HG03039 (cell line): Measurements from ENCODE around the gene LRRC7.

Experiments used
- ATAC-seq: cut with Tn5 transposase; IDR thresholded peaks from one replicate; pipeline ENCODE4 v1.9.1; 2021; ENCODE audit warnings: mild to moderate bottlenecking, moderate library complexity; ENCODE audit not compliant: unreplicated experiment

LRRC7 gene

GRCh38 chr1:69567652-69568420 lies at the start of gene LRRC7:
Gene LRRC7 (plus strand): TSS chr1:69567922. CDS start chr1:69568640, 718 bp downstream.
- ATAC-seq, result no peak

GRCh38 chr1:69519006-69519405 lies 48.7 kb upstream of the LRRC7 start:
- no peak for ATAC-seq

GRCh38 chr1:69520326-69520725 lies 47.4 kb upstream of the LRRC7 start:
- no peak for ATAC-seq

- ATAC-seq, result no peak
These were observed 44.7 kb upstream of the LRRC7 start for GRCh38 chr1:69523032-69523431.

GRCh38 chr1:69523461-69523860 lies 44.3 kb upstream of the LRRC7 start:
- ATAC-seq, result no peak

GRCh38 chr1:69524015-69524414 lies 43.7 kb upstream of the LRRC7 start:
- no peak for ATAC-seq

GRCh38 chr1:69527273-69527672 lies 40.4 kb upstream of the LRRC7 start:
- no peak for ATAC-seq

- no peak for ATAC-seq
These were observed 39.3 kb upstream of the LRRC7 start for GRCh38 chr1:69528376-69528775.

- ATAC-seq, result no peak
These were observed 34.4 kb upstream of the LRRC7 start for GRCh38 chr1:69533343-69533742.

GRCh38 chr1:69534829-69535228 lies 32.9 kb upstream of the LRRC7 start:
- ATAC-seq, result no peak

- ATAC-seq, result no peak
These were observed 32.2 kb upstream of the LRRC7 start for GRCh38 chr1:69535490-69535889.

GRCh38 chr1:69540052-69540451 lies 27.7 kb upstream of the LRRC7 start:
- ATAC-seq, result no peak

GRCh38 chr1:69551476-69552324 lies 16.0 kb upstream of the LRRC7 start:
- ATAC-seq, result no peak

- ATAC-seq, result no peak
These were observed 14.0 kb upstream of the LRRC7 start for GRCh38 chr1:69553726-69554125.

- no peak for ATAC-seq
These were observed 876 bp downstream of the LRRC7 start for GRCh38 chr1:69568421-69569174.

- ATAC-seq, result no peak
These were observed 1.4 kb downstream of the LRRC7 start for GRCh38 chr1:69569175-69569541.

- ATAC-seq, result no peak
These were observed 2.0 kb downstream of the LRRC7 start for GRCh38 chr1:69569576-69570328.

GRCh38 chr1:69570356-69570755 lies 2.6 kb downstream of the LRRC7 start:
- ATAC-seq, result no peak

- ATAC-seq, result no peak
These were observed 5.2 kb downstream of the LRRC7 start for GRCh38 chr1:69572921-69573320.

GRCh38 chr1:69573911-69574310 lies 6.2 kb downstream of the LRRC7 start:
- ATAC-seq, result no peak

GRCh38 chr1:69585666-69586065 lies 17.9 kb downstream of the LRRC7 start:
- ATAC-seq, result no peak
